ENCODE data around the gene SERPINE2. TPM values are rescaled to one million over a fixed set of nuclear protein-coding genes. Genes with fewer than 3 reads are reported as not detected.

SERPINE2 gene
- total and polyA plus RNA-seq, 4 donors: 4.2 to 61.4 (median 11.7) TPM

DNA sequence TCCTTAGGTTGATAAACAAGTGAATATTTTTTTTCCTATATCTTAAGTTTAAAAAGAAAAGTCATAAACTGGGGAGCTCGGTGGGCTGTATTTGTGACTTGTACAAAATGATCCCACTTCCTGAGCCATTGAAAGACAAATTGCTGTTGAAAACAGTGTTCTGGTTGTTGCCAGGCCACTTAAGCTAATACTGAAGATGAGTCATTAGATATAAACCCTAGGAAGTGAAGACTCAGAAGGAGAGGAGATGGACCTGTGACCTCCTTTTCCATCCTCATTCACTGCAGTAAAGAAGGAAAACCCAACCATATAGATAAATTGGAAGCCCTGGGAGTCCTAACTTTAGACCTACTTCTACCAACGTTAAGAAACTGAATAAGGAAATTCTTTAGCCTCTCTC is 46.2 kb upstream of the SERPINE2 start:
- DNase-seq (no peak), ATAC-seq (ENCODE audit: insufficient read depth, low FRiP score) (no peak)
- WGBS, 2 donors: 67 to 77% methylated on average over 2 of the region's 2 CpGs
- H3K9me3 ChIP-seq (ENCODE audit: control insufficient read depth in 4 of 4, insufficient read depth in 3 of 4, low read length in 3 of 4): no peaks in the 10 kb centered on the region
- TF ChIP-seq, protein P1, sequence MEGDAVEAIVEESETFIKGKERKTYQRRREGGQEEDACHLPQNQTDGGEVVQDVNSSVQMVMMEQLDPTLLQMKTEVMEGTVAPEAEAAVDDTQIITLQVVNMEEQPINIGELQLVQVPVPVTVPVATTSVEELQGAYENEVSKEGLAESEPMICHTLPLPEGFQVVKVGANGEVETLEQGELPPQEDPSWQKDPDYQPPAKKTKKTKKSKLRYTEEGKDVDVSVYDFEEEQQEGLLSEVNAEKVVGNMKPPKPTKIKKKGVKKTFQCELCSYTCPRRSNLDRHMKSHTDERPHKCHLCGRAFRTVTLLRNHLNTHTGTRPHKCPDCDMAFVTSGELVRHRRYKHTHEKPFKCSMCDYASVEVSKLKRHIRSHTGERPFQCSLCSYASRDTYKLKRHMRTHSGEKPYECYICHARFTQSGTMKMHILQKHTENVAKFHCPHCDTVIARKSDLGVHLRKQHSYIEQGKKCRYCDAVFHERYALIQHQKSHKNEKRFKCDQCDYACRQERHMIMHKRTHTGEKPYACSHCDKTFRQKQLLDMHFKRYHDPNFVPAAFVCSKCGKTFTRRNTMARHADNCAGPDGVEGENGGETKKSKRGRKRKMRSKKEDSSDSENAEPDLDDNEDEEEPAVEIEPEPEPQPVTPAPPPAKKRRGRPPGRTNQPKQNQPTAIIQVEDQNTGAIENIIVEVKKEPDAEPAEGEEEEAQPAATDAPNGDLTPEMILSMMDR (IDR thresholded peaks at IDR 0.05; ENCODE audit: control extremely low read depth, extremely low read depth): no peak
- H3K4me1 ChIP-seq (ENCODE audit: control insufficient read depth in 5 of 5, insufficient read depth in 5 of 5, low read length in 5 of 5): no peaks in the 10 kb centered on the region
- no peak overlapping the region for H3K27ac ChIP-seq (ENCODE audit: low read depth in 1 of 2, low read length in 1 of 2)
- no peak overlapping the region for H3K9ac ChIP-seq (ENCODE audit: insufficient read depth in 1 of 2, low read length in 2 of 2)
- no peaks in the 10 kb centered on the region for H3K36me3 ChIP-seq (ENCODE audit: control insufficient read depth in 4 of 4, insufficient read depth in 4 of 4, low read length in 4 of 4)
- no peaks in the 10 kb centered on the region for H3K27me3 ChIP-seq (ENCODE audit: control insufficient read depth in 3 of 3, insufficient read depth in 3 of 3, low read length in 2 of 3)
- H3K4me3 ChIP-seq: no peak overlapping the region

DNA sequence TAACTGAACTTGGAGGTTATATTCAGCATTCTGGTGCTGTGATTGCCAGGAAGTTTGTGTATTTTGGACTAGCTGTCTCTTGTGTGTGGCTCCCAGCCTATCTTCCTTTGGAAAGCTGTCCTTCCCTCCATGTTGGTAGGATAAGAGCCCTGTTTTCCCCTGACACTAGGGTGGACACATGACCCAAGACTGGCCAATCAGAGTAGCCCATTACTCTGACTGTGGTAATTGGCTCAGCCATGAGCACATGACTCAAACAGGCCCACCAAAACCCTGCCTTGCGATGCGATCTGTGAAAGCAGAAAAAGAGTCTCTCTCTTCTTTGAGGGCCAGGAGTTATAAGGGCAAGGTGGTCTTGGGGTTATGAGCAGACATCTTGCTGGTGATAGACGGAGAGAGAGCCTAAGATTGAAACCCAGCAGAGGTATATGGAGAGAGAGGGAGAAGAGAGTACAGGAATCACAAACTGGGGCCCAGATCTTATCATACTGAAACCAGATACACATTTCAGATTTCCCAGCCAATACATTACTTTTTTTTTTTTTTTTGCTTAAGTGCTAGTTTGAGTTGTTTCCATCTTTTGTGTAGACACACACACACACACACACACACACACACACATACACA is 45.3 kb upstream of the SERPINE2 start:
- H3K27ac ChIP-seq (ENCODE audit: low read depth in 1 of 2, low read length in 1 of 2): no peak overlapping the region
- no peaks in the 10 kb centered on the region for H3K4me1 ChIP-seq (ENCODE audit: control insufficient read depth in 5 of 5, insufficient read depth in 5 of 5, low read length in 5 of 5)
- H3K36me3 ChIP-seq (ENCODE audit: control insufficient read depth in 4 of 4, insufficient read depth in 4 of 4, low read length in 4 of 4): no peaks in the 10 kb centered on the region
- TF ChIP-seq, protein P1 (IDR thresholded peaks at IDR 0.05; ENCODE audit: control extremely low read depth, extremely low read depth): no peak
- ATAC-seq (ENCODE audit: insufficient read depth, low FRiP score): no peak
- 89 to 94% methylated on average over 3 of the region's 3 CpGs for WGBS, 2 donors
- no peak for DNase-seq
- H3K9ac ChIP-seq (ENCODE audit: insufficient read depth in 1 of 2, low read length in 2 of 2): no peak overlapping the region
- H3K4me3 ChIP-seq: no peak overlapping the region
- no peaks in the 10 kb centered on the region for H3K9me3 ChIP-seq (ENCODE audit: control insufficient read depth in 4 of 4, insufficient read depth in 3 of 4, low read length in 3 of 4)
- H3K27me3 ChIP-seq (ENCODE audit: control insufficient read depth in 3 of 3, insufficient read depth in 3 of 3, low read length in 2 of 3): no peaks in the 10 kb centered on the region

DNA sequence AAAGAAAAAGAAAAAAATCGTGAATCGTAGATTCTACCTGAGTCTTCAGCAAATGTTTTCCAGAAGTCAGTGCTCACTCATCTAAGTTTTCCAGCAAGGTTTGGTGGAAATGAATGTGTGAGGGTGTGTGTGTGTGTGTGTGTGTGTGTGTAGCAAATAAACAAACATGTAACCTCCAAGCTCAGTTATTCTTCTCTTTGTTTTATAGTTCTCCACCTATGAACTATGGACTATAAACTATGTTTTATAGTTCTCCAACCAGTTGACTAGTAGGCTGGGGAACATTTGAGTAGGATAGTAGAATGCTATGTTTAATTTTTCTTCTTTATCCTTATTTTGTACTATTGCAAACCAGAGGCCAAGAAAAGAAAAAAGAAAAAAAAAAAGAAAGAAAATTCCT is 44.6 kb upstream of the SERPINE2 start:
- 93 to 95% methylated on average over 2 of the region's 2 CpGs for WGBS, 2 donors
- Histone ChIP-seq H3K36me3 (ENCODE audit: control insufficient read depth in 4 of 4, insufficient read depth in 4 of 4, low read length in 4 of 4) (no peaks in the 10 kb centered on the region), H3K27ac (ENCODE audit: low read depth in 1 of 2, low read length in 1 of 2) (no peak overlapping the region), H3K27me3 (ENCODE audit: control insufficient read depth in 3 of 3, insufficient read depth in 3 of 3, low read length in 2 of 3) (no peaks in the 10 kb centered on the region), H3K9ac (ENCODE audit: insufficient read depth in 1 of 2, low read length in 2 of 2) (no peak overlapping the region), H3K9me3 (ENCODE audit: control insufficient read depth in 4 of 4, insufficient read depth in 3 of 4, low read length in 3 of 4) (no peaks in the 10 kb centered on the region), H3K4me1 (ENCODE audit: control insufficient read depth in 5 of 5, insufficient read depth in 5 of 5, low read length in 5 of 5) (no peaks in the 10 kb centered on the region), H3K4me3 (no peak overlapping the region)
- ATAC-seq (ENCODE audit: insufficient read depth, low FRiP score): no peak
- no peak for DNase-seq
- TF ChIP-seq, protein P1 (IDR thresholded peaks at IDR 0.05; ENCODE audit: control extremely low read depth, extremely low read depth): no peak

DNA sequence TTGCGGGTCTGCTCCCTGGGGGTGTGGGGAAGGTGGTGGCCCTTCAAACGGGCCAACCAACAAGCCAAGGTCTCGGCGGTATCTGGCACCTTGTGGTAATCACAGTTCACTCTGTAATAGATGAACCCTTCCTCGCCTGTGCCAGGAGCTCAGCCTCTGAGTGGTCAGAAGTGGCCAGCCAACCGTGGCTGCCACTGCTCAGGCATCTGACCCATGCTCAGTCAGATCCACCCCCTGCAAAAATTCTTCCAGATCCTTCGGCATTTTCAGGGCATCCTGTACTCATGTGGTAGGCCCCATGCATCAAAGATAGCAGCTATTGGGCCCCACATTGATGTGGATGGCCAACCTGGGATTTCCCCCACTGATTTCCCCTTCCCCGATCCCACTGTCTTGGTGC is 39.6 kb upstream of the SERPINE2 start:
- Histone ChIP-seq H3K9me3 (ENCODE audit: control insufficient read depth in 4 of 4, insufficient read depth in 3 of 4, low read length in 3 of 4) (no peaks in the 10 kb centered on the region), H3K27ac (ENCODE audit: low read depth in 1 of 2, low read length in 1 of 2) (no peak overlapping the region), H3K27me3 (ENCODE audit: control insufficient read depth in 3 of 3, insufficient read depth in 3 of 3, low read length in 2 of 3) (no peaks in the 10 kb centered on the region), H3K9ac (ENCODE audit: insufficient read depth in 1 of 2, low read length in 2 of 2) (no peak overlapping the region), H3K36me3 (ENCODE audit: control insufficient read depth in 4 of 4, insufficient read depth in 4 of 4, low read length in 4 of 4) (no peaks in the 10 kb centered on the region), H3K4me1 (ENCODE audit: control insufficient read depth in 5 of 5, insufficient read depth in 5 of 5, low read length in 5 of 5) (no peaks in the 10 kb centered on the region), H3K4me3 (no peak overlapping the region)
- DNase-seq (no peak), ATAC-seq (ENCODE audit: insufficient read depth, low FRiP score) (no peak)
- 88 to 93% methylated on average over 8 of the region's 8 CpGs for WGBS, 2 donors
- TF ChIP-seq, protein P1 (IDR thresholded peaks at IDR 0.05; ENCODE audit: control extremely low read depth, extremely low read depth): no peak

Measured in lung (tissue), 12 donors.